ENCODE measurements around the gene NDUFA12.
"Not testable (repeated sequence)": the region's sequence is repeated elsewhere in the genome, so short reads cannot be mapped to it uniquely, and the experiment has no call there.

Gene NDUFA12

GRCh38 chr12:95003213-95003920, at the start of gene NDUFA12:
NDUFA12 (minus strand) TSS chr12:95003697; CDS start chr12:95003680, 17 bp downstream.
- peak; percentile 98 for DNase-seq (ENCODE audit: low read depth)

DNA sequence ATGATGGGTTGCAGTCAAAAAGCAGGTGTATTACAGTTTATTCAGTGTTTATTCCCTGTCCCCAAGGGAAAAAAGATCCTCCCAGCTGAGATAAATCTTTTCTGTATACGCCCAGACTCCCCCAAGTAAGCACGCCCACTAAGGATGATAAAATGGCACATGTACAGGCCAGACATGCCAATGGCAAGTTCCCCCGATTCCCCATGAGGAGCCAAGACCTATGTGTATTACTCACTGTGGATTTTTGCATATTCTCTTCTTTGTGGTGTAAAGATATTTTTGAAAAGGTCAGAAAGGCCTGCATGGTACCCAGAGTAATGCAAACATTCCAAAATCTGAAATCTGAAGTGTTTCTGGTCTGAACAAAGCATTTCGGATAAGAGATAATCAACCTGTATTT, 47.7 kb upstream of the NDUFA12 start:
- no peak for DNase-seq (ENCODE audit: low read depth)

DNA sequence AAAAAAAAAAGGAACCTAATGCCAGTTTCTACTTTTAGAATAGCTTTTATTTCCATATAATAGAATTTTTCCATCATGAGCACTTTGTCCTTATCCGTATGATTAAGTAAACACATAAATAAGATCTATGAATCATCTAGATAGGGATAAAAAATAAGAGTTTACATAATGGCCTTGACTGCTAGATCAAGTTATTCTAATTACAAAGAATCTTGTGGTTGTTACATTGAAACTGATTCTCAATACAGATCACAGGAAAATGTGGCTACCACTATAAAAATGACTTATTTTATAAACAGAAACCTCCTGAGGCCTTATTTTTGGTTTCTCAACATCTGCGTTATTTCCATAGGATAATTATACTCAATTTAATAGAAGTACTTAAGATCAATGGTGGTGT, 34.4 kb upstream of the NDUFA12 start:
- no peak for DNase-seq (ENCODE audit: low read depth)

- DNase-seq (ENCODE audit: low read depth): no peak
Observed at GRCh38 chr12:95034750-95035149, 31.3 kb upstream of the NDUFA12 start.

DNA sequence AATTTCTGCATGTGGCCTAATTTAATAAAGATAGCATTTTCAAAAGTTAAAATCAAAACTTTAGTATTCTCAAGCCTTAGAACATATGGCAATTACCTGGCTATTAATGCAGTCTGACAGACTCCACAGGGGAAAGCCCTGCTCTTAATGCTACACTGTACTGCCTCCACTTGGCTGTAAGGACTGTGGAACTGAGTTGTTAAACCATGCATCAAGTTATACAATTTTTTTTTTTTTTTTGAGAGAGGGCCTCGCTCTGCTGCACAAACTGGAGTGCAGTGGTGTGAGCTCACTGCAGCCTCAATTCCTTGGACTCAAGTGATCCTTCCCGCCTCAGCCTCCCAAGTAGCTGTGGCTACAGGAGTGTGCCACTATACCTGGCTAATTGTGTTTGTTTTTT, 19.0 kb upstream of the NDUFA12 start:
- DNase-seq (ENCODE audit: low read depth): no peak

DNA sequence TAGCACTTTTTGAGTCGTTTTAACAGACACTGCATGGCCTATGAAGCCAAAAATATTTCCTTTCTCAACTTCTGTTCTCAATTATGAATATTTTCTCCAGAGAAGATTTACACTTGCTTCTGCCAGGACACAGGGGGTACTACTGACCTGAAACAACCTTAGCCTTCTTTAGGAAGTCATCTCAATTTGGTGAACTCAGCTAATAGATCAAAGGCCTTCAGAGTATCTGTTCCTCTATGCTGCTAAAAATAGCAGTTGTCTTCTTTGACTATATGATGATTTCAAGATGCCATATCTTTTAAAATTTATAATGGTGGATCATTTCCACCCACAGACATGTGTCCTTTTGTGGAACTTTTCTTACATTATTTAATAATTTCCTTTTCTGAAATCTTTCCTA, 14.0 kb upstream of the NDUFA12 start:
- DNase-seq (ENCODE audit: low read depth): no peak

DNA sequence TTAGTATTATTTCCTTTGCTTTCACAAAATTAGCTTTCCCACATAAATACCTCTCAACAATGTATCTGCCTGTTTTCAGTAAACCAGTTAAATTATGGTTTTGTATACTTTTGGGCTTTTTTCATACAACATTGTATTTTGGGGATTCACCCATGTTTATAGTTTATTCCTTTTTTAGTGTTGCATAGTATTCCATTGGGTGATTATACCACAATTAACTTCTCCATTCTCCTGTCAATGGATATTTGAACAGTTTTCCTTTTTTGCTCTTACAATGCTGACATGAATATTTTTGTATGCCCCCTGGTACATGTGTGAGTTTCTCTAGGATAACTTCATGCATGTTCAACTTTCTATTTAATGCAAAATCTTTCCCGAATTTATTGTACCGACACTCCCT, 12.6 kb upstream of the NDUFA12 start:
- no peak for DNase-seq (ENCODE audit: low read depth)

DNA sequence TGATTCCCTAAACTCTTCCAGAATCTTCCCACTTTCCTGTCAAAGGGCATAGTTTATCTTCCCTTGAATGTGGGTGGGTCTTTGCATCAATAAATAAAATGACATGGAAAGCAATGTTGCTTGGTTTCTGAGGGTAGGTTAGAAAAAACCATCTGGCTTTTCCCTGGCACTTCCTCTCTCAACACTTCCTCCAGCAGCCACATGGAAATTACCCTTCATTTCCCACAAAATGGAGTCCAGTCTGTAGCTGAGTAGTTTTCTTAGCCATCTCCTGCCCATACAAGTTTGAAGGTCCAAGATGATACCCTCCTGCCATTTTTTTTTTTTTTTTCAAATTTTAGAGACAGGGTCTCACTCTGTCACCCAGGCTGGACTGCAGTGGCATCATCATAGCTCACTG, 11.1 kb upstream of the NDUFA12 start:
- DNase-seq (ENCODE audit: low read depth): no peak

DNA sequence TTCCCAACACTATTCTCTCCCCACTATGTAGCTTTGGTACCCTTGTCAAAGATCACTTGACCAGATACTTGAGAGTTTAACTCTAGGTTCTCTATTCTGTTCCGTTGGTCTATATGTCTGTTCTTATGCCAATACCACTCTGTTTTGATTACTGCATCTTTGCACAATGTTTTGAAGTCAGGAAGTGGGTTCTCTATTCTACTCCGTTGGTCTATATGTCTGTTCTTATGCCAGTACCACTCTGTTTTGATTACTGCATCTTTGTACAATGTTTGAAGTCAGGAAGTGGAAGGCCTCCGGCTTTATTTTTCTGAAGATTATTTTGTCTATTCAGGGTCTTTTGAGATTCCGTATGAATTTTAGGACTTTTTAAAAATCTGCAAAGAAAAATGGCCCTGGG, 2.7 kb upstream of the NDUFA12 start:
- DNase-seq (ENCODE audit: low read depth): no peak

- DNase-seq (ENCODE audit: low read depth): no peak
Observed at GRCh38 chr12:95004610-95005009, 1.1 kb upstream of the NDUFA12 start.

DNA sequence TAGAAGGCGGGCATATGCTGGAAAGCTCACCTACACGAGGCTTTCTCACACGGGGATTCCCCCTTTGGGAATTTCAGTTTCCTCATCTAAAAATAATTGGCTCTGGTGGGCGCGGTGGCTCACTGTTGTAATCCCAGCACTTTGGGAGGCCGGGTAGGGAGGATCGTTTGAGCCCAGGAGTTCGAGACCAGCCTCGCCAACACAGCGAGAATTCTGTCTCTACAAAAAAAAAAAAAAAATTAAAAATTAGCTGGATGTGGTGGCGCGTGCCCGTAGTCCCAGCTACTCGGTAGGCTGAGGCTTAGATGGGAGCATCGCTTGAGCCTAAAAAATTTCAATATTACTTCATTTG, 400 bp upstream of the NDUFA12 start:
- no peak for DNase-seq (ENCODE audit: low read depth)

- no peak for DNase-seq (ENCODE audit: low read depth)
Observed at GRCh38 chr12:95002754-95003153, 743 bp downstream of the NDUFA12 start.

DNA sequence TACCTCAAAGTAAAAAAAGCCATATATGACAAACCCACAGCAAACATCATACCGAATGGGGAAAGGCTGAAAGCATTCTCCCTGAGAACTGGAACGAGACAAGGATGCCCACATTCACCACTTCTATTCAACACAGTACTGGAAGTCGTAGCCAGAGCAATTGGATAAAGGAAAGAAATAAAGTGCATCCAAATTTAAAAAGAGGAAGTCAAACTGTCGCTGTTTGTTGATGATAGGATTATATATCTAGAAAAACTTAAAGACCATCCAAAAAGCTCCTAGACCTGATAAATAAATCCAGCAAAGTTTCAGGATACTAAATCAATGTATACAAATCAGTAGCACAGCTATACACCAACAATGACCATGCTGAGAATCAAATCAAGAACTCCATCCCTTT, 5.2 kb downstream of the NDUFA12 start:
- DNase-seq (ENCODE audit: low read depth): no peak

- no peak for DNase-seq (ENCODE audit: low read depth)
Observed at GRCh38 chr12:94997726-94998125, 5.8 kb downstream of the NDUFA12 start.

DNA sequence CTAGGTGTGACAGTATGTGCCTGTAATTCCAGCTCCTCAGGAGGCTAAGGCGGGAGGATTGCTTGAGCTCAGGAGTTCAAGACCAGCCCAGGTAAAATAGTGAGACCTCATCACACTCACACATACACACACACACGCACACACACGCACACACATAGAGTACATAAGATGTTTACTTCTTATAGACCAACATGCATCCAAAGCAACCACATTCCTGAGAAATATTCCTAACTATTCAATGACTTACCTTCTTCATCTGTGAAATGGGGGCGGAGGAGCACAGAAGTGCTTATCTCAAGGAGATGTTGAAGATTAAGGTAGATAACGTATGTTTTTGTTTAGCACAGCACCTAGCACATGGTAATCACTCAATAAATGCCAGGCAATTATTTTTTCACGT, 6.4 kb downstream of the NDUFA12 start:
- no peak for DNase-seq (ENCODE audit: low read depth)

DNA sequence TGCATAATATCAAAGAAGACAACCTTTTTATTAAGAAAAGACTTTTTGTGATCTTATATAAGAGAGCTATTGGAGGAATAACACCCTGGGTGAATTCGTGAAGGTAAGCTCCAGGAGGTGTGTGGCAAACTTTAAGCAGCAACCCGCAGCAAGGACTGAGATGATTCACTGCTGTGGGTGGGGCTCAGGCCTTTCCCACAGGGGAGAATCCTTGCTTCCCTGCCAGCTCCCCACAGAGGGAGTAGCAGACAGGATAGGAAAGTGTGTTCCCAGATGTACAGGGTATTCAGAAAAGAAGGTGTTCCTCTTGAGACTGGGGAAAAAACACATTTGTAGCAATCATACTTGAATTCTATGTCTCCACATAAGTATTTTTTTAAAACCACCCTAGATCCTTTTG, 9.2 kb downstream of the NDUFA12 start:
- peak; percentile 87 for DNase-seq (ENCODE audit: low read depth)

- peak; percentile 29 for DNase-seq (ENCODE audit: low read depth)
Observed at GRCh38 chr12:94993855-94994254, 9.6 kb downstream of the NDUFA12 start.

- DNase-seq (ENCODE audit: low read depth): no peak
Observed at GRCh38 chr12:94990222-94990621, 13.3 kb downstream of the NDUFA12 start.

DNA sequence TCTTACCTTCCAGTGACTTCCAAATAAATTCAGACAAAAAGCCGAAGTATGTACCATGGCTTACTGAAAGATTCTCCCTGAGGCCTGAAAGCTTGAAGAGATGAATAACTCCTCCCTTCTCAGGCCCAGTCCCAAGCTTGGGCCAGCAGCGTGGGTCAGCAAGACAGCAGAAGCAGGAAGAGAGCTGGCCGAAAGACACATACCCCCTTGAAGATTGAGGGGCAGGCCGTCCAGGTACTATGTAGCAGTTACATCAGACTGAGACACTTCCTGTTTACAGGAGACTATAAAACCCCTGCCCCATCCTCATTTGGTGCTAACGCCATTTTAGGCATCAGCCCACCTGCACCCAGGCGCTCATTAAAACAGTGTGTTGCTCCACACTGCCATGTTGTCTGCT, 15.0 kb downstream of the NDUFA12 start:
- no peak for DNase-seq (ENCODE audit: low read depth)

- DNase-seq (ENCODE audit: low read depth): no peak
Observed at GRCh38 chr12:94987801-94988200, 15.7 kb downstream of the NDUFA12 start.

DNA sequence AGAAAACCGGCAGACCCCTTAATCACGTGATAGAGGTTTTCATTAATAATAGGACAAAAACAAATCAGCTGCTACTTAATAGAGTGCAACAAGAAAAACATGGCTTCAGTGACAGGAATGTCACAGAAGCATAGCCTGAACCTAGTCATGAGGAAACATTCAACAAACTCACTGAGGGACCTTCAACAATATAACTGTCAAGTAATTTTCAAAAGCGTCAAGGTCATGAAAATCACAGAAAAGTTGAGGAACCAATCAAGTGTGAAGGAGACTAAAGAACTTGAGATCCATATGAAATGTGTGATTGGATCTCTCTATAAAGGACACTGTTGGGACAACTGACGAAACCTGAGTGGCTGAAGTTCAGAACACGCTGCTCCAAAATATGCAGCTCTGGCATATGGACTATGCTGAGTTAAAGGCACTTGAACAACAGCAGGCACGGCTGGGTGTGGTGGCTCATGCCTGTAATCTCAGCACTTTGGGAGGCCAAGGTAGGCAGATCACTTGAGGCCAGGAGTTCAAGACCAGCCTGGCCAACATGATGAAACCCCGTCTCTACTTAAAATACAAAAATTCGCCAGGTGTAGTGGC, 16.3 kb downstream of the NDUFA12 start:
- DNase-seq (ENCODE audit: low read depth): no peak

DNA sequence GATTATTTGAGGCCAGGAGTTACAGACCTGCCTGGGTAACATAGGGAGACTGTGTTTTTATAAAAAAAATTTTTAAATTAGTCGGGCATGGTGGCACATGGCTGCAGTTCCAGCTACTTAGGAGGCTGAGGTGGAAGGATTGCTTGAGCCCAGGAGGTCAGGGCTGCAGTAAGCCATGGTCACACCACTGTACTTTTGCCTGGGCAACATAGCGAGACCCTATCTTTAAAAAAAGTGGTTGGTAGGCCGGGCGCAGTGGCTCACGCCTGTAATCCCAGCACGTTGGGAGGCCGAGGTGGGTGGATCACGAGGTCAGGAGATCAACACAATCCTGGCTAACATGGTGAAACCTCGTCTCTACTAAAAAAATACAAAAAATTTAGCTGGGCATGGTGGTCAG, 18.4 kb downstream of the NDUFA12 start:
- not testable (repeated sequence) for DNase-seq (ENCODE audit: low read depth)

- DNase-seq (ENCODE audit: low read depth): no peak
Observed at GRCh38 chr12:94983321-94983720, 20.2 kb downstream of the NDUFA12 start.

GRCh38 chr12:94982456-94982855, 21.0 kb downstream of the NDUFA12 start:
- DNase-seq (ENCODE audit: low read depth): no peak
